H1 (cell line): ENCODE results near the gene ZNF462. TPM values are rescaled to one million over a fixed set of nuclear protein-coding genes. Genes with fewer than 3 reads are reported as not detected.

Experiments
- BRCA1 ChIP-seq: IDR thresholded peaks from 2 replicates; pipeline ENCODE4 v1.6.1; 2012; ENCODE audit warnings: low read depth, low read length, improper control_type of control experiment
- CBX8 ChIP-seq: fragments of 300-800, 300-1000 bp; sonication (generic); IDR thresholded peaks from 2 replicates; pipeline ENCODE4 v1.7.1; 2016; ENCODE audit warnings: low read depth, low read length, borderline replicate concordance
- CHD7 ChIP-seq: fragments of 300-600 bp; sonication (generic); IDR thresholded peaks from 2 replicates; pipeline ENCODE4 v1.7.1; 2012; ENCODE audit warnings: low read length, moderate library complexity, mild to moderate bottlenecking, inconsistent platforms; ENCODE audit not compliant: insufficient replicate concordance
- RBBP5 ChIP-seq: IDR thresholded peaks from 2 replicates; pipeline ENCODE4 v1.7.1; 2012; ENCODE audit warnings: low read depth, mild to moderate bottlenecking, inconsistent platforms, low read length, moderate library complexity, borderline replicate concordance
- polyA plus RNA-seq, 7 experiments: library from polyadenylated mRNA; depleted of rRNA in 3 of 7; stranded (reverse) in 5 of 7; unstranded in 2 of 7; fragments of >200 nt in 5 of 7; fragments of 200-250 nt in 2 of 7; gene quantifications; 1 replicate in 5 of 7; 2 replicates in 1 of 7; 4 replicates in 1 of 7; pipeline versions ENCODE4 v1.2.1 to v1.2.3, GENCODE V29; 2011 to 2013; ENCODE audit warnings: missing spikeins in 2 of 7, mixed read lengths in 2 of 7
- total RNA-seq: library from RNA; stranded (reverse); fragmentation: NEBNext Ultra II Directional; extraction: Animal tissue kit (Norgen Biotek cat#: 25700); gene quantifications from 2 replicates; pipeline ENCODE4 v1.2.1, GENCODE V29; 2021

Gene ZNF462
- total and polyA plus RNA-seq, 2 of the 8 experiments (the other 6 are each of a cell fraction or from before 2014, with no cell fraction given) = 30.0 to 163 TPM

GRCh38 chr9:106920091-106920490 lies 57.1 kb downstream of the ZNF462 start (continued):
- TF ChIP-seq BRCA1 (no peak), CBX8 (no peak), CHD7 (no peak), RBBP5 (no peak)
- TF ChIP-seq, all 59 proteins: peak for 0
